Stimulated activated CD8-positive, alpha-beta memory T cell treated with anti-CD3 and anti-CD28 coated beads, Interleukin-4, amount 100 ng/mL, for 24 hours (primary cell): ENCODE results near the gene RORB.
"Not testable (repeated sequence)": the region's sequence is repeated elsewhere in the genome, so short reads cannot be mapped to it uniquely, and the experiment has no call there.

Experiments used
- DNase-seq: peaks from one replicate; pipeline ENCODE4 v3.0.0-alpha.2; 2020; ENCODE audit warnings: low read depth

Gene RORB

DNA sequence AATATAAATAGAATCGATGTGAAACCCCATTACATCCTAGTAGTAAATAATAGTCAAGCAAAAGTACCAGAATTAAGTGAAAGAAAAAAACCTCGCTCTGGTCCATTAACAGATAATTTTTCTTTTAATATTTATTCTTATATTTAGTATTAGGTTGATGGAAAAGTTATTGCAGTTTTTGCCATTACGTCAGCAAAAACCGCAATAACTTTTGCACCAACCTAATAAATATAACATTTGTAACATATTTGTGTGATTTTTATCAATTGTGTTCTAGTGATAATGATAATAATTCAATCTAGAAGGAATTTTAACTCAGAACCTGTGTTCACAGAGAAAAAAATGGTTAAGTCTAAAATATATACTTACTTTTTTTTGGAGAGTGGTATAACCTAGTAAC, 16.1 kb downstream of the RORB start:
- DNase-seq = no peak

DNA sequence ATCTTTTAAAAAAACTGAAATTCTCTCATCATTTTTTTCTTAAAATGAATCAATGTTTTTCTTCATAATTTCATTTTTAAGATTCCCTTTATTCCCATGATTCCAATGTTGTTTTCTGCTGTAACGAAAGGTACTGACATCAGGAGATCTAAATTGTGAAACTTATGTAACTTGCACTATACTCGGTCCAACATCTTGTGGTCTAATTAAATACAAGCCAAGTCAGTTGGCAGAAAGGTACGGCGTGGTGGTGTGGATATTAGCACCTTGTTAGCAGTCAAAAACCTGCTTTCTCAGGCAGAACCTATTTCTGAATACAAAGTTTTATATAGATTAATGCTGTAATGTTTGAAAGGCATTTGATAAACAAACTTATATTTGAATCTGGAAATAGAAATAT, 20.1 kb downstream of the RORB start:
- no peak for DNase-seq

DNA sequence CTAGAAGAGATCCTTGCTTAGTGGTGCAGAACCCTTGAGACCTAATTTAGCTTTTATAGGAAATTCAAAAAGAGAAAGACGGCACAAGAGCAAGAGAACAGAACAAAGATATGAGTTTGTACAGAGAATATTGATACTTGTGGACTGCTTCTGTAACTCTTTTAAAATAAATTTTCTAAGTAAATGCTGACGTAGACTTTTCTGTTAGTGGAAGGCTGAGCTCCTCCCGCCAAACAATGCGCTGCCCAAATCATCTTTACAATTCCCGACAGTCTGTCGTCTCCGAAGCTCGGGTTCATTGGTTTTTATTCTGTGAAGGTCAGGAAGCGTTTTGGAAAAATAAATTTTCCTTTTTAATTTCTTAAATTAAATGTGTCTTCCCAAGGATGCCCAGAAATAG, 22.3 kb downstream of the RORB start:
- DNase-seq = no peak

DNA sequence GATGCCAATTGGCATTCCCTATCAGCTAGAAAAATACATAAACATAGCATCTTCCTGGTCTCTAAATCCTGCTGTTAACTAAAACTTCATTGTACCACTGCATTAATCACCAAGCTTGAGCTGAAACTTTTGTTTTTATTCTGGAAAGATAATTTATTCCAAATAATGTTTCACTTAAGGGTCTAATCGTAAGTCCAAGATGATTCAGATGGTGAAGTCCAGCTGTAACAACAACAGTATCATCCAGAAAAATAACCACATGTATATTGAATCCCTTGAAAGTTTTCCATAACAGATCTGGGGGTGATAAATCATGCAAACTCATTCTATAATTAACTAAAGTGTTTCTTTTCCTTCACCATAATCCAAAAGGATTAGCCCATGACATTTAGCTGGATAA, 23.9 kb downstream of the RORB start:
- no peak for DNase-seq

DNA sequence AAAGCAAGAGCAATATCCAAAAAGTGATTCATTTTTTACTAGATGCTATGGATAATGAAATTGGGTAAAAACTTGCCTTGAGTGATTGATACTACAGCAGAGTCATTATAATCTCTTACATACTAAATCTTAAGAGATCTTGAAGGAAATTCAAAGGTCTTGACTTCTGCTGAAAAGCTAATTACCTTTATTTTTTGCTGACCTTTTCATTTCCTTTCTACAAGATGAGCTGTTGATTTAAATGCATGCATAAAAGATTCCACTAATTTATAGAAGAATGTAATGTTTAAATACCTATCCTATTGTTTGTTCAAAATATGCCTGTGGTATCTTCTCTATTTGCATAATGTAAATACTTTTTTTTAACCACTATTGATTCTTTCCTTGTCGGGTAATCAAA, 27.2 kb downstream of the RORB start:
- DNase-seq = no peak

DNA sequence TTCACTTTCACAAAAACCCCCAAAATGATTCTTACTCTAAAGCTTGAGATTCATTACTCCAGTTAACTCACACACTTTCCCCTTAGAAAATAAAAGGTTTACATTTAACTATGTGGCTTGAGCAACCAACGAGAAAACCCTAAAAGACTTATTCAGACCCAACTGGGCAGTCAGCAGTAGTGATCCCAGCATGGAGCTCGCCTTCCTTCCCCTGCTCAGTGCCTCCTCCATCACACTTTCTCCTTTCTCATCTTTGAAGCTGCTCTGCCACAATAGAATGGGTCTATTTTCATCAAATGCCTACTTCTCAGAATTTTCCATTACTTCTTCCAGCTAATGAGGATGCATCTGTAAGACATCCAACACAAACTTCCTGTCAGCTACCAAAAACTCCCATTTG, 29.1 kb downstream of the RORB start:
- no peak for DNase-seq

DNA sequence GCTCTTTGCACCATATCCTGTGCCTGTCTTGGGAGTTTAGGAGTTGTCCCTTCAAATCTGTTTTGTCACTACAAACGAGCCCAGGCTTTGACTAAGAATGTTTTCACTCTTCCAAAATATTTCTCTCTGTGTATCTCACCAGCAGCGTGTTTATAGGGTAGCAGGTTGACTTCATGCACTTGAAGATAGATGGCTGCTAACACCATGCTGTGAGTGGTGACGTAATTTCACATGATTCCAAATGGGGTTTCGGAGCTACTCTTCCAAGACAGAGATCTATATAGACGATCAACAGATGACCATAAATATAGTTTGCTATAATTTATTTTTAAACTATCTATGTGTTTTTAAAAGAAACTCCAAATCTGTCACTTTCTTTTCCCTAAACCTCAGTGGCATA, 30.6 kb downstream of the RORB start:
- no peak for DNase-seq

DNA sequence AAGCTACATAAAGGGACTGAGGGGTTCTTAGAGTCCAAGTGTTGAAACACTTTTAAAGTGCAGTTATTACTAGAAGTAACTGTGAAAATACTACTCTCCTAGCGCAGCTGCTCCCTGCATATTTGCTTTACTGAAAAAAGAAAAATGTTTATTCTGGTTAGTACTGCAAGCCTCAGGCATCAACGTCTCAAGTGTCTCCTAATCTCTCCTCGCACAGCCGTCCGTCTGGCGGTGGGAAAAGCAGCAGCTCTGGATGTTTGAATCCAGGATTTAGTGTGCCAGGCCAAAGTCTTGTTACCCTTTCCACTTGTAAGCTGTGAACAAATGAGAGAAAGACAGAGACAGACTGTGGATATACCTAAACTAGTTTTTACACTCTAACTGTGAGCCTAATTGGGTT, 31.1 kb downstream of the RORB start:
- no peak for DNase-seq

DNA sequence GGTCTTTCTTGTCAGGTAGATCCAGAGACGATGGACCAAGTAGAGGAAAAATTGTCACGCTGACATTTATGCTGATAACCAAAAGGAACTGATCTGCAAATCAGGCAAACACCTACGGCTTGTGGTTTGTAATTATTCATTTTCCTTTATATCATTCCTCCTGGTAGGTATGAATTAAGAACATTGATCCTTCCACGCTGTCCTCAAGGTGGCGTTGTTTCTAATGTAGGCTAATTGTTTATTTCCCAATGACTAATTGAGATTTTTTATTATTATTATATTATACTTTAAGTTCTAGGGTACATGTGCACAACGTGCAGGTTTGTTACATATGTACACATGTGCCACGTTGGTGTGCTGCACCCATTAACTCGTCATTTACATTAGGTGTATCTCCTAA, 33.3 kb downstream of the RORB start:
- DNase-seq = not testable (repeated sequence)

DNA sequence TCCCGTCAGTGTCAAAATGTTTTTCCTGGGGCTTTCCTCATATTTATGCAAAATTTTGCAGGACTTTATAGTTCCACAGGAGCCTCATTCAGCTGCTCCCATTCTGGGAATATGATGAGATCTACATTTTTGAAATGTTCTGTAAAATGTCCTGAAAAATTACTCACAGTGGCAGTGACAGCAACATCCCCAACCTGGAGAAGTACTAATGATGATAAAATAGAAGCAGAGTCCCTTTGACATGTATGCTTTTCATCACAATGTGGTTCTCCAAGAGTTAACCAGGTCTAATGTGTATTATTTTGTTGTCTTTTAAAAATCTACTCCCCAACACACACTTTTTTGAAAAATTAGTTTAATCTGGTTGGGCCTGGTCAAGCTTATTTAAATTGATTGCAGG, 36.1 kb downstream of the RORB start:
- DNase-seq = no peak

DNA sequence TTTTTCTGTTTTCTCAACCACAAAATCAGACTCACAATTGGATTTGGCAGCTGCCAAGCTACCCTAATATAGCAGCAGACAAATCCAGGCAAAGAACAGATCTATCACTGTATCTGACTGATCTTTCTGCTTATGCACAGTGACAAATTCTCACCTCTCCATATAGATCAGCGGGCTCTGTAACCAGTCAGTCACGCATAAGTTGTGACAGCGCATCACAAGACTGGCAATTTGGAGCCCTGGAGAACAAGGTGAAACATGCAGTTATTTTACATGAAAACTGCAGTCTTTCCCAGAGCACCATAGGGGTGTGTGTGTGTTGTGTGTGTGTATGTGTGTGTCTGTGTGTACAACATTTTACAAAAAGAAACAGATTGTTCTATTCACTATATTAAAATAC, 37.7 kb downstream of the RORB start:
- DNase-seq = no peak

DNA sequence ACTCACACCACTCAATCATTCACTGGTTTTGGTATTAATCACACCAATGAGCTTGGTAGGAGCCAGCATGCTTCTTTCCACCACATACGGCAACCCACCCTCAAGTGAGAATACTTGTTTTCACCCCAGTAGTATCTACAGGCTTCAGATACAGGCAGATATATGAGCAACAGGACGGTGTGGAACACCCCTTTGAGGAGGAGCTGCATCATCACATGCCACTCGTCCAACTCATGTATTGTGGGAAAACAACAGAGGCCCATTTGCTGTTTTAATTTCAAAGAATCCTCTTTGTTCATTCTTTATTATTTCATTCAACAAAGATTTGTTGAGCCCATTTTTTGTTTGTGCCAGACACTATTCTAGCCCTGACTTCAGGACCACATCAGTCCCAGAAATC, 46.0 kb downstream of the RORB start:
- DNase-seq = no peak

DNA sequence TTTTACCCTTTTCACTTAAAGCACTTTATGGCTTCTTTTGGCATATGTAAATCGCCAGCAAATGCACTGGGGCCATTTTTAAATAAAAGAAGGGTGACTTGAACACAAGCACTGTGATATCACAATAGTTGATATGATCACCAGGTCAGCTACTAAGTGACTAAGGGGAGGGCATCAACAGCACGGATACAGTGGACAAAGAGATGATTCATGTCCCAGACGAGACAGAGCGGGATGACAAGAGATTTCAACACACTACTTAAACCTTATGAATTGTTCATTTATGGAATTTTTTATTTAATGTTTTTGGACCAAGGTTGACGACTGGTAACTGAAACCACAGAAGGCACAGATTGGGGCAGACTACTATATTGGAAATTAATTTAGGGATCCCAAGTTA, 54.1 kb downstream of the RORB start:
- DNase-seq = no peak

DNA sequence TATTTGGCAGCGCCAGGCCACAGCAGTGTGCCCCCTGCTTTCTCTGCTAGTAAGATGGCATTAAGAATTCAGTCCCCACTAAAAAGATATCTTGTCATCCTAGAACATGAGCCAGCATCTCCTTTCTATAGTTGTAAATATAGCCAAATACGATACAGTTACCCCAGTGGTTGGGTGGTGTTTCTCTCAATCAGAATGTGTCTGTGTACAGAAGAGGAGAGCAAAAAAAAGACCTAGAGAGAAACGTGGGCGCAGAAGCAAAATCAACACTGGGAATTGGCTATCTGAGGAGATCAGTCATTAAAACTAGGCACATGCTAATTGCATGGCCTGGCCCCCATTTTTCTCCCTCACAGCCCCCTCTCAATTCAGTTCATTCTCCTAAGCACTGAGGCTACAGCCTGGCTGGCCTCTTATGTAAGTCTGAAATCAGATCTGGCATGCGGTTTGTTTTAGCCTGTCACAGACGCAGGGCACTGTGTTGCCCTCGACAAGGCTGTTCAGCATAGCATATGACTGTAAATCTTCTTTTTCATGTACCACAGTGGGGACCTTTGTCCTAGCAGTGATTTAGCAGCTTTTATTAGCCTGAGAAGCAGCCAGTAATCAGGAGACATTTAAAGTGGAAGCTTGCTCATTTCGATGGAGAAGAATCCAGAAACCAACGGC, 57.8 kb downstream of the RORB start:
- DNase-seq = no peak

DNA sequence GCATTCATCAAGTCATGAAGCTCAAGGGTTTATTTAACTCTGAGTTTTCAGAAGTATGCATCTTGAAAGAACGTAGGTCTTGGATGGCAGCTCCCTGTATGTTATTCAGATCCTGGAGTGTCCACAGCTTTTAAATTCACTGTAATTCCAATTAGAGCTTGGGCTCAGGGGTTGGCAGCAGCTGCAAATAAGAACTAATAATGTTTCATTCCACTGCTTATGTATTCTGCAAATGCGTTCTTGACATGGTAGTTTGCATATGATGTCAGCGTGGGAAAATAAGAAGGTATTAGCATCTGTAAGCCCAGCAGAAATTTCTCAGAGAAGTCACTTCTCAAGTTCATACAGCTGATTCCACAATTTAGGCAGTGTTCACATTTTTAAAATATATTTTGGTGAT, 58.4 kb downstream of the RORB start:
- DNase-seq = no peak

DNA sequence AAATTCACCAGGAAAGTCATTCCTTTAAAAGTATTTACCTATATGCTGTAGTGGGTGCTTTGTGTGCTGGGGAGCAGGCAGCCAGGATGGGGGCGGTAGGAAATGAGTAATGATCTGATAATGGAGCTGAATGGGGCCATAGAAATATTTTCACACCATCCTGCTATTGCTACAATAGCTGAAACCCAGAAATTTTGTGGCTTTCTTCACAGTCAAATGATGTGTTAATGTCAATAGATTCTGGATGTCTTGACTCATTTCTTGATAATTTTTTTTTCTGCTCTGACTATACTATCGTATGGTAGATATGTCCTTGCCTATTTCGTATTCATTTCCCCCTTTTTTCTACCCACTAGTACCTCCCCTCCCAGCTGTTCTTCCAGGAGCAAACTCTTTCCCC, 59.5 kb downstream of the RORB start:
- DNase-seq = no peak

DNA sequence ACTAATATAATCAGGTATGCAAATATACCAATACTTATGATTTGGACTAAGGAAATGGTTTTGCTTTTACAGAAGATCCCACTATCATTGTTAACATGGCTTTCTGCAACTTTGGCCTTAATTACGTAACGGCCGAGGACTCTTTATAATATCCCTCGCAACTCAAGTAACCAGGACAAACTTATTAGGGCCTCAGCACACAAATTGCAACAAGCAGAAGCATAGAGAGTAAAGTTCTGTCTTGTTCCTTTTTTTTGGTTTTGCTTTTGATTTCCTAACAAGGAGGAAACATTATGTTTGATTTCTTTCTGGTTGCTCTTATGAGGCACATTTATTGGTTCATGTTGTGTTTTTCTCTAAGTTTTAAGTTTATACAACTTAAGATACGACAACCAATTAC, 60.4 kb downstream of the RORB start:
- DNase-seq = no peak

DNA sequence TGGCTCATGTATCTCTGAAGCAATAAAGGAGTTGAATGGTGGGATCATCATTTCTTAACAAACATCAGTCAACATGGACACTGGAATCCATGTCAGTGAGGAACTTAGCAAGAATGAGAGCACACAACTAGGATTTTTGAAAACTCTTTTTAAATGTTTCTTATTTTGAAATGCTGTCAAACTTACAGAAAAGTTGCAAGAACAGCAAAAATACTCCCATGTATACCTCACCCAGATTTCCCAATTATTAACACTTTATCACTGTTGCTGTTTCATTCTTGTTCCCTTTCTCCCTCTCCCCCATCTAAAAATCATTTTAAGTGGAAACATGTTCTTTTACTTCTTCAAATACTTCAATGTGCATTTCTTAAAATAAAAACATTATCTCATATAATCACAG, 65.5 kb downstream of the RORB start:
- no peak for DNase-seq

DNA sequence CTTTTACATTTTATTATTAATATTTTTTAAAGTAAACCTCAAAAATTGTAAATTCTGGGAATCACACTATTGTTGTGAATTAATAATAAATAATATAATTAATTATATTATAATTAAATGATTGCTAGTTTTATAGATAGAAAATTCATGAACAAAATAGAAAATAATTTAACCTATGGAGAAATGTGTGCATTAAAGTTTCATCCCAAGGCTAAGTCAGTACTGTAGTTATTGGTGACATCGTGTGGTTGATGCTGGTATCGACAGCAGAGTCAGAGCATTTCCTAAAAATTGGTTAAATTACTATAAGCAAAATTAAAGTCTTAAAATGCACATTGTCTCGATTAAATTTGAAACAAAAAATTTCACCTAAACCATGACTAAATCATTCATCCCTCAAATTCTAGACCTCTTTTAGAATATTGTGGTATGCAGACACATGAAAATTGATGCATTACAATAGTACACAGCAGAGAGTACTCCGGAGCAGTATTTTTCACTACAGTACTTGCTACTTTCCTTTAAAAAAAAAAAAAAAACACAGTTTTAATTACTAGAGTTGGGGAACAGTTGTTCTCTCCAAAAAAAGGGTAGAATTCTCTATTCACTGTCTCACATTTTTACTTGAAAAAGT, 73.9 kb downstream of the RORB start:
- DNase-seq = no peak

DNA sequence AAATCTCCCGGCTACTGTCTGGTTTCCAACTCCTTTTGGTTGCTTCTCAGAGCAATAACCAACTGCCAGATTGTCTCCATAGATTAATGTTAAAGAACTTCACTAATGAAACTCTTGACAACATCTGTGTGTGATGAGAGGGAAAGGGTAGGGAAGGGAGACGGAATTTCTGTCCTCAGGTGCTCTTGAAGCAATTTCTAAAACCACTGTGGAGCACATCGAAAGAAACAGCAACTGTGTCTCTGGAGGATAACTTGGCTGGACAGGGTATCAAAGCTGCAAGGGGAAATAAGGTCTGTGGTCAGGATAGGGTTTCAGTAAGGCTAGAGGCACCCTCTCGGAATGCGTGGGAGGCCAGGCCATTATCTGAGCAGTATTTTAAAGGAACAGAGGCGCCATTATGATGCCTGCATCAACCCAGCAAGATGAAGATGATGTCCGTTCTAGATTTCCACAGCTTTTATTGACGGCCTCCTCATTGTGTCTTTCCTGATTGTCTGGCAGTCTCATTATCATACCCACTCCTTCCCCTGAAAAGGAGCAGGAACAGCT, 76.6 kb downstream of the RORB start:
- no peak for DNase-seq

DNA sequence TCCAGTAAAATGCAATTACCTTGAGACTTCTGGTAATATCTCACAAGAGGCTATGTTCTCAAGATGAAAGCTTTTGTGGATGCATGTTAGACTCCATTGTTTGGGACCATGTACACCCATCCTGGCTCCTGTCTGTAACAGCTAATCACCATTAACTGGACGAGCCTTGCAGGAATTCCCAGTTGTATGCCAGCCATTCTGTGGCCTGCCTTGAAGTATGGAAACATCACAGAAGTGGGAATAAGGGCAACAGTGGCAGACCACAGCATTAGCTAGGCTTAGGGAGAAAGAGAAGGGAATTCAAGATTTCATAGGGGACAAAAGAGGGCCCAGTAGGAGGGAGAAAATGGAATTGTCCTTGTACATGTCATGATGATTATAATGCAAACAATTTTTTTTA, 79.0 kb downstream of the RORB start:
- no peak for DNase-seq

DNA sequence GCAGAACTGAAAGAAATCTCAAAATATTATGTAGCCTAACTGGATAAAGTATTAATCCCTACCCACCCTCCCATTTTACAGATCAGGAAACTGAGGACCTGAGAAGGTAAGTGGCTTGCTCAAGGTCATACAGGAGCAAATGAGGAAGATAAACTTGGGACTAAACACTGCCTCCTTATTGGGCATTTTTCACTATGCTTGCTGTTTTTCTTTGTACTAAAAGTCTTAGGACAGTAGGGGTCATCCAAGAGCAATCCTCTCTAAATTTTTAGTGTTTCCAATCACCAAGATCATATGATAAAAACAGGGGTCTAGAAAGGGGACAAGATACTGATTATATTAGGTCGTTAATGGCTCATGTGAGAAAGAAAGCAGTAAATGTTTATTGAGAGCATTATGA, 80.8 kb downstream of the RORB start:
- DNase-seq = no peak

DNA sequence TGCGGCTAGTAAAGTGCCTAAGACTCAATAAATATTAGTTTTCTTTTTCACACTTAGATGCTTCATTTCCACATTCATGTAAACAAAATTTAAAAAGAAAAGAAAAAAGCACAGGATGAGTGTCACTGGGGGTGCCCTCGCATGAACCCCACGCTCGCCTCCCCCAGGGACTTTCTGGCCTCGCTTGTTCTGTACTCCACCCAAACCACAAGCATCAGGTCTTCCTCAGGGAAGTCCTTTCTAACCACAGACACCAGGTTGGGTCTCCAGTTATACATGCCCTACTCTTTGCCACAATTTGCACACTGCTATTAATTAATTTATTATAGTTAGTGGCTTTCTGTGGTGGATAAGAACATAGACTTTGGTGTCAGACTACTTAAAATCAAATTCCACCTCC, 92.4 kb downstream of the RORB start:
- no peak for DNase-seq

DNA sequence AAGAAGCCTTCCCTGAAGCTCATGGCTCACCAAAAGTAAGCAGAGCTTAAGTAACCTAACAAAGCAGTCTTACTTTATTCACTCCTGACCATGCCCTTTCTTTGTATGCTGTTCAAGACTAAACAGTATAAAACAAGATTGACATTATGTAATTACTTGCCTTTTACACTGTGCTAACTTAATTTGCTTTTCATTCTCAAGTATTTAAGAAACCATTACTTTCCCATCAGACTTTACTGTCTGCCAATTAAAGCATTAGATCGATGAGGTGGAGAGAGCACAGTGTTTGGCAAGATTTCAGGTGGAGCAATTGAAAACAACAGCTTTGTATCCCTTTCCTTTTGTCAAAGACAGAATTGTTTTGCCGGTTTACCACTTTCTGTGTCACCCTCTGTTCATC, 98.2 kb downstream of the RORB start:
- DNase-seq = no peak
